Activated CD4-positive, alpha-beta T cell treated with anti-CD3 and anti-CD28 coated beads for 48 hours (primary cell): Measurements from ENCODE around the gene ANKRD45.
"Not testable (repeated sequence)": the region's sequence is repeated elsewhere in the genome, so short reads cannot be mapped to it uniquely, and the experiment has no call there.

Experiments used
- DNase-seq: peaks from one replicate; pipeline ENCODE4 v3.0.0-alpha.2; 2020

Gene ANKRD45

GRCh38 chr1:173639102-173639501 lies 30.5 kb downstream of the ANKRD45 start:
- no peak for DNase-seq

GRCh38 chr1:173638043-173639021 lies 31.3 kb downstream of the ANKRD45 start:
- DNase-seq = no peak

GRCh38 chr1:173637236-173638042 lies 32.2 kb downstream of the ANKRD45 start:
- not testable (repeated sequence) for DNase-seq

- no peak for DNase-seq
Observed at GRCh38 chr1:173635116-173635515, 34.5 kb downstream of the ANKRD45 start, which contains the start of gene TEX50. Gene TEX50, plus strand, starts transcription at chr1:173635338. Its CDS starts 184 bp downstream, at chr1:173635522.

GRCh38 chr1:173628888-173629287 lies 40.8 kb downstream of the ANKRD45 start:
- DNase-seq = no peak

- DNase-seq = no peak
Observed at GRCh38 chr1:173627269-173627668, 42.4 kb downstream of the ANKRD45 start.

- DNase-seq = no peak
Observed at GRCh38 chr1:173616859-173617258, 52.8 kb downstream of the ANKRD45 start.

GRCh38 chr1:173613086-173613485 lies 56.6 kb downstream of the ANKRD45 start:
- DNase-seq = not testable (repeated sequence)

- no peak for DNase-seq
Observed at GRCh38 chr1:173608503-173609216, 61.0 kb downstream of the ANKRD45 start.

GRCh38 chr1:173603056-173603591 lies 66.5 kb downstream of the ANKRD45 start, which contains the start of gene SLC9C2:
Gene SLC9C2, minus strand, starts transcription at chr1:173603072. Its CDS starts 1,296 bp downstream, at chr1:173601776.
- DNase-seq = no peak

GRCh38 chr1:173601588-173601987 lies 68.1 kb downstream of the ANKRD45 start:
- DNase-seq = no peak

- DNase-seq = no peak
Observed at GRCh38 chr1:173596097-173596825, 73.4 kb downstream of the ANKRD45 start.

- not testable (repeated sequence) for DNase-seq
Observed at GRCh38 chr1:173591138-173591537, 78.5 kb downstream of the ANKRD45 start.

GRCh38 chr1:173590557-173590956 lies 79.1 kb downstream of the ANKRD45 start:
- no peak for DNase-seq

- no peak for DNase-seq
Observed at GRCh38 chr1:173581383-173582079, 88.1 kb downstream of the ANKRD45 start.

GRCh38 chr1:173580658-173581057 lies 89.0 kb downstream of the ANKRD45 start:
- DNase-seq = no peak

- DNase-seq = no peak
Observed at GRCh38 chr1:173580071-173580470, 89.6 kb downstream of the ANKRD45 start.

GRCh38 chr1:173573596-173573995 lies 96.1 kb downstream of the ANKRD45 start:
- DNase-seq = no peak

GRCh38 chr1:173572201-173572873 lies 97.3 kb downstream of the ANKRD45 start:
- no peak for DNase-seq

GRCh38 chr1:173570370-173571007 lies 99.2 kb downstream of the ANKRD45 start:
- DNase-seq = peak; percentile 8
